ENCODE data around the gene PDE3A.

Gene PDE3A

DNA sequence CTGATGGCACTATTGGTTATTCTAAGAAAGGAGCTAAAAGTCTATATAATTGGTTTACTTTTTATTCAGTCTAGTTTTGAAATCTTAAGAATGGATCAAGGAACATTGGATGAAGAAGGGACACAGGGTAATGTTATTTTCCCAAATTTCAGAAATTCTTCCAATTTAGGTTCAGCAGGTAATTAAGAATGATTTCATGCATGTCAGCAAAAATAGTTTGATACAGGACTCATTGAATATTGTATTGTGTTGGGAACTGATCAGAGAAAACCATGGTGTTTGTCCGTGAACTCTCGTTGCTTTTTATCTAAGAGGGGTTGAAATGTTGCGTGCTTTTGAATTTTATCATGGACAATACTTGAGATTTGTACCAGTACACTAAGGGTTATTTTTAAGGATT, 58.6 kb downstream of the PDE3A start:
- DNase-seq, result no peak

DNA sequence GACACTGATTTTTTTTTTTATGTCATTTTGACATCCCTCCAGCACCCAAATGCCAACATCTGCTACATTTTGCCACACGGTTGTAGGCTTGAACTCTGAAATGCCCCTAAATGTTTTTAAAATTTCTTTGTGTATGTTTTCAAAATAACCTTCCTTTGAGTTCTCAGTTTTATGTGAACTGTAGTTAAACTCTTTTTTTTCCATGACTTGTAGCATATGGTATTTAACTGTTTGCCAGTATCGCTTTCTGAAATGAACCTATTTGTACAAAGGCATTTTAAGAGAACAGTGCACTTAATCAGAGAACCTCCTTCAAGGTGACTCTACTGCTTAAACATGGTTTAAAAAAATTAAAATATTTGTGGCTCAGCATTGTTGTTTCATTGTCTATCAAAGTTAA, 61.5 kb downstream of the PDE3A start:
- no peak for DNase-seq

DNA sequence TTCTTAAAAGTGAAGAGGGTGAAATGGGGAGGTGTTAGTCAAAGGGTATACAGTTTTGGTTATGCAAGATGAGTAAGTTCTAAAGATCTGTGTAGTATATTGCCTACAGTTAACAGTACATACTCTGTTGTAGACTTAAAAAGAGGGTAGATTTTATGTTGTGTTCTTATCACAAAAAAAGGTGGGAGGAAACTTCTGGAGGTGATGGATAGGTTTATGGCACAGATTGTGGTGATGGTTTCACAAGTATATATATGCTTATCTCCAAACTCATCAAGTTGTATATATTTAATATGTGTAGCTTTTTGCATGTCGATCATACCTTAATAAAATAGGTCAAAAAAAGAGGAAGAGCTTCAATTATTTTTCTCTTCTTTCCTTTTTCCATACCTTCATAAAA, 64.0 kb downstream of the PDE3A start:
- no peak for DNase-seq

DNA sequence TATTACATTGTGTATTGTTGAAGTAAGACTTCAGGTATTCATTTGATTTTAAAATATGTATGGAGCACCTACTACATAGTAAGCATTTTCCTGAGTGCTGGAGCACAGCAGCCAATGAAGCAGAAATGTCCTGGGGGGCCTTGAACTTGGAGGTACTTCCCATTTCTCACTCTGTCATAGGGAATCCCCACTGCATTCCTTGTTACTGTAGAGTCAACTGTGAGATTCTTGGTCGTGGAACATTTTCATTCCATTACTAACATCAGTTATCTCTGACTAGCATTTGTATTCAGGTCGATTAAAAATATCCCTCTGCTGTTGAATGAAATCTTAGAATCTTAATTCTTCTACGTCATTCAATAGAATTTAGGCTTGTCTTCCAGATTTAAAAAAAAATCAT, 66.7 kb downstream of the PDE3A start:
- DNase-seq, result no peak

DNA sequence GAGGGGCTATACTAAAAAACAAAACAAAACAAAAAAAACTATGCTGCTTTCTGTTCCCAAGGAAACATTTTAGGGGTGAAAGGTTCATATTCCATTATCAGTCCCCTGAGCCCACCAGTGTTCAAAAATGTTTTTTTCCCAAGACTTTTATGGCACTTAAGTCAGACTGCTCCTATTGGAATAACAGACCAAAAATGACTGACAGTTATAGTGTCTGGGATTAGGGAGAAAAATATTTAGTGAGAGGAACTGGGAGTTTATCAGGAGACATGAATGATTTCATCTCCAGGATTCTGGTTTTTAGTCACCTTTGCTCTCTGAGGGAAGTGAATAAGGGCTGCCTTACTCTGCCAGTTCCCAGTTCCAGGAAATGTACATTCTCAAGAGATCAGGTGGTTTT, 68.0 kb downstream of the PDE3A start:
- no peak for DNase-seq

DNA sequence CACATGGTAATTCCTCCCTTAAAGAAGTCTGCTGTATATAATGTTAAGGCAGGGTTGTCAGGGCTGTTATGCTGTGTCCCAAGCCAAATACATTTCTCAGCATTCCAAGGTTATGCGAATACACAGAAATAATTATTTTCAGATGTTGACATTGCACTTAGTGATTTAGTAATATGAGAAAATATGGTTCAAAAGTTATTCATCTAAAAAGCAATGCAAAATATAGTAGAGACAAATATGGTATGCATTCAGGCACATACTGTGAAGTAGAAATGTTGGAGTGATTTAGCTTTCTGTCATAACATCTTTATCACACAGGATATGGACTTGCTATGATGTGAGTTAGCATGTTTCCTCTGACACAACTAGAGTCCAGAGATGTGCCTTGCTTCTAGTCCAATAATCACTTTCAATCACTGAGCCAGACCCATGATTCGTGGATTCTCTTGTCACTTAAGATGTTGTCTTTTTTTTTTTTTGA, 70.0 kb downstream of the PDE3A start:
- DNase-seq, result no peak

DNA sequence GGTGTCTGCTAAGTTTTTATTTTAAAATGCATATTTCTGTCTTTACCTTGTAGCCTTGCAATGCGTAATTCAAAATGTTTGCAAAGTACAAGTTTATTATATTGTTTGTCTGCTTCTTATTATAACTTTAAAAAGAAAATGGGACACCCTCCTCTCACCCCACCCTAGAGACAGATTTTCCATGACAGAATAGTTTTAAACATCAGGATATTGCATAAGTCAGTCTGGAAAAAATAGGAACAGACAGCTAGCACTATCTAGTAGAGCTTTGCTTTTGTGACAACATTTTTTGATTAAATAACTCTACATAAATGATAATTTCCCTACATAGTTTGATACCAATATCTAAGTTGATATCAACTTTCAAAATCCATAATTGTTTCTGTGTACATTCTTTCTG, 71.3 kb downstream of the PDE3A start:
- no peak for DNase-seq

DNA sequence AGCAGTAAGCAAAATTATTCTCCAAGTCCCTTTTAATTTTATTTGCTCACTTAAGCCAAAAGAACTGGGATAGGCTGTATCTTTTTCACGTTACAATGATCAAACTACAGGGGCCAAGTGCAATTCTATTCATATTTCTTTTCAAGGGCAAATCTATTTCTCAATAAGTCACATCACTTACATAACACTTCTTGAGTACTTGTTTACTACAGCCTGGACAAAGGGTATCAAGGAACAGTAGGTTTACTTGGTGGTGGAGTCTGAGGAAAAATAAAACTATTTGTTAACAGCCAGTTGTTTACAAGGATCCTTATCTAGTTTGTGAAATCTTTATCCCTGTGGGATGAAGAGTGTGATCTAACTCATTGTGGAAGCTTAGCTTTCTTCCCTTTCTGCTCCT, 72.1 kb downstream of the PDE3A start:
- no peak for DNase-seq

DNA sequence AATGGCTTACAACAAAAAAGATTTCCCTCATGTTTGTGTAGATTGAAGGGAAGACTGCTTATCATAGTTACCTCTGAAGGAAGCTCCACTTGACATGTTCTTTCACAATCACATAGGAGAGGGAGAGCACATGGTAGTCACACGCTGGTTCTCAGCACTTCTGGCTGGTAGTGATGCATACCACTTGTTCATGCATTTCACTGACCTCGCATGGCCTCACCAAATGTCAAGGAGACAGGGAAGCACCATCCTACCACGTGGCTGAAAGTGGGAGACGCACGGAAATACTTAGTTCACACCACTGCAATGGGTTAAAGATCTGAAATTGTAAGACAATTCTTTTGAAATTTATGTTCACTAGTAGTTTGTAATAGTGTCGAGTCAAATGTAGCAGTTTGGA, 74.0 kb downstream of the PDE3A start:
- DNase-seq, result no peak

DNA sequence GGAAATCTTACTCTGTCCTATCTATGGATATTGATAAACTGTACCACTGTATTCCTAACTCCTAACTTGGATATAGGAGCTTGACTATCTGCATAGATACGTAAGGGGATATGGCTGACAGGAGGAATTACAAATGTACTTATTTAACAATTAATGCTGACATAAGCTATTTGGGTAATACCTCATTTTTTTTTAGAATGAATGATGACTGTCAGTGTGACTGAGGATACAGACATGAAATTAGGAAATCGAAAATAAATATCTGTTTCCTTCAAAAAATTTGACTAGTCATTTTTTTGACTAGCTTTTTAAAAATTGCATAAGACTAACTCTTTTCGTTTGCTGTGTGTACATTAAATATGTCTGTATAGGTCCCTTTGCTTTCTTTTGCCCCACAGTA, 74.9 kb downstream of the PDE3A start:
- DNase-seq, result no peak

DNA sequence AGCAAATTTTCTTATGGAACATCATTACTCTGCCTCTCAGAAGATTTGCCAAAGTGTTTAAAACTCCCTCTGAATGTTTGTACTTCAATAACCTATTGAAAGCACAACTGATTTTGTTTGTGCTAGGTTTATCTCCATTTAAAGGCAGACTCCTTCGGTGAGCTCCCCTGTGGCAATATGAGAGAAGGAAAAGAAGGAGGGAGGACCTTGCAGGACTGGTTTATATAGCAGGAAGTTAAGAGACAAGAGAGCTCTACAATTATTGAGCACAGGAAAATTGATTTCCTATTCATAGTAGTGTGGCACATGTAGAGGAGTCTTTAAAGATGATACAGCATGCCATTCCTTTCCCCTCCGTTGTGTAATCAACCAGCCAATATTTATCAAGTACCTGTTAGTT, 75.5 kb downstream of the PDE3A start:
- DNase-seq, result no peak

DNA sequence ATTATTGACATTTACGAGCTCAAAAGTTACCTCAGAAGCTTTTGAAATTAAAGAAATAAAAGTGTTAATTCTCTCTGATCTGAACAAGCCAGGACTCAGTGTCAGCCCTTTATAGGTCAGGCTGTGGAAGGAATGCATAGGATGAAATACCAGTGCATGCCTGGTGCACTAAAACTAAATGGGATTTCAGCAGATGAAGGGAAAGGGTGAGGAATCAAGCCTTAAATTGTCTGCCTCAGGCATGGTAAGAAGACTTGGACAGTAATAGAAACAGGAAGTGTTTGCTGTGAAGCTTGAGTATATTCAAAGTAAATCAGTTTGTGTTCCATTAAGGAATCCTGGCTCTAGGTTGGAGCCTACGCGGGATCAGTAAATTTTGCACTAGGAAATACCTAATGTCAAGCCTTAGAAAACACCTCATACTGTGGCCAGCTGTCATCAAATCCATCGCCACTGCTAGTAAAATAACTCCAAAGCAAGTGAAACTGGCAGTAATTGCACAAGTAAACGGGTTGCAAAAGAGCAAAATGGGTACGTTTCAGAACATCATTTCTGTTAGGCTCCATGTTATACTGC, 76.3 kb downstream of the PDE3A start:
- no peak for DNase-seq

DNA sequence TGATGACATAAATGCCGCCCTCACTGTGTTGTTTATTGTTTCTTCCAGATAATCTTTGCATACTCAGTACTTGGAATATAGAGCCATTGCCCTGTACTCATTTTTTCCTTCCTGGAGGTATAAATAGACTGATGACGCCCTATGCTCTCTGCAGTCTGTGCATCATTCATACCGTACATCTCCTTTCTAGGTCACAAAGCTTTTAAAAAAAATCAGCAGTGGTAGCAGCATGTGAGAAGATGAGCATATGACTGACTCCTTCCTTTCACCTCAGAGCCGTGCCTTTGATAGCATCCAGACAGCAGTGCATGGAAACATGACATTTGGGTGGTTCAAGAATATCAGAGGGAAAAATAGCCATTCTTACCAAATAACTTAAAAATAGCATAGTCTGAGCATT, 77.3 kb downstream of the PDE3A start:
- DNase-seq, result no peak

DNA sequence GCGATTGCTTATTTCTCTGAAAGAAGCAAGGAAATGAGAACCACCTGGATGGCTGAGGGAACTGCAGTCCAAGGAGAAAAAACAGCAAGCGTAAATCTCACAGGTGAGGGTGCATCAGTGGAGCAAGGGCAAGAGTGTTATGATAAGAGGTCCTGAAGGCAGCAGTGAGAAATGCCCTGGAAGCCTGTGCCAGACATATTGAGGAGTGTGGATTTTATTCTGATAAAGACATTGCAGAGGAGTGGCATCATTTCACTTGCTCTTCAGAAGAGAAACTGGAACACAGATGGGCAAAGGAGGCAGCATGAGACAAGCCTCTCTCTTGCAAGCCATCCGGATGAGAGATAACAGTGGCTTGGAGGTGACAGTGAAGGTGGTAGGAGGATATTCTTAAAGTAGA, 78.5 kb downstream of the PDE3A start:
- DNase-seq, result no peak

DNA sequence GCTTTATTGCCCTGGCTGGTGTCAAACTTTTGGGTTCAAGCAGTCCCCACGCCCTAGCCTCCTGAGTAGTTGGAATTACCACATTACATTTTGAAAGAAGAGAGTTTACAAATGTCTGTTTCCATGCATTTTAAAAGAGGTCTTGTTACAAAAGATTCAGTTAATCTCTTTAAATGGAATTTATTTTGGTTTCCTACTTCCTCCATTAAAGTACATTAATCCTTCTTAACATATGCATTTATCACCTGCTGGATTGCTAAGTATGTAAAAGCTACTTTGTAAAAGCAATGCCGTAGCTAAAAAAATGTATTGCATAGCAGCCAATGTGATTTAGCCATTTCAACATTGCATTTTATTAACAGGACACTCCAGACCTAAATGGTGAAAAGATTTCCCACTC, 80.4 kb downstream of the PDE3A start:
- DNase-seq, result no peak

DNA sequence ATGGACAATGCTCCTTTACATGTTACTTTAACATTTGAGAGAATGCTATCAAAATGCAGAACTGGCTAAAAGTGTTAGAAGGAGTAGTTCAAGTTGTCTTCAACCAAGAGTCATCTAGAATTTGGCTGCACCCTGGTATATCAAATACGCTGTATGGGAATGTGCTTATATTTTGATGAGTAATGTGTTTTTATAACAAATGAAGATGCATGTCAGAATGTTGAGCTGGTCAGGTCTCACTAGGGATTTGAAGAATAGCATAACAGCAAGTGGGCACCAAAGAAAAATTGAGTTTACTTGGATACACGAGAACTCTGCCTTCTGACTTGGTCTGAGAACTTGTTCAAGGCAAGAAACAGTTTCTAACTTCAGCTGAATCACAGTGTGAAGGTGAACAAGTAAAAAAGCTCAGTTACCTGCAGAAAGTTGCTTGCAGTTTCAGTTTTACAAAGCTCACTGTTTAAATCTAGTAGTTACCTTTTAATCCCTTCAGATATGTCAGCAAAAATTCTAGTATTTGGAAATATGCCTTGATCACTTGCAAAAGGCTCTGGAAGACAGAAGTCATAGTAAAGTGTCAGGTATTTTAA, 82.3 kb downstream of the PDE3A start:
- no peak for DNase-seq

DNA sequence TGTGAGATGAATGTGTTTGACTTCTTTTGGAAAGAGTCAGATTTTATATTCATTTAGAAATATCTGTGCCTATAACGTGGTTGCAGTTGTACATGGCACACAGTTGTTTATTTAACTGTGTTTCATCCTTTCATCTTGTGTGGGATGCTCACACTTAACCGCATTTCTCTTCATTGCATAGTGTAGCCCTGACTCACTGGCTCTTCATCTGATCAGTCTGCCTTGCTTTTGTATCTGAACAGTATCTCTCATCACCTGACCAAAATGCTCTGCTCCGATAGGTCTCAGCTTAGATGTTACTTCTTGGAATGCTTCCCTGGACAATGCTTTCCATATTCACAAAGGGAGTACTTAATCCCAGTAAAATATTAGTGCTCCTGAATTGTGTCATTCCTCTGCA, 83.4 kb downstream of the PDE3A start:
- DNase-seq, result no peak

DNA sequence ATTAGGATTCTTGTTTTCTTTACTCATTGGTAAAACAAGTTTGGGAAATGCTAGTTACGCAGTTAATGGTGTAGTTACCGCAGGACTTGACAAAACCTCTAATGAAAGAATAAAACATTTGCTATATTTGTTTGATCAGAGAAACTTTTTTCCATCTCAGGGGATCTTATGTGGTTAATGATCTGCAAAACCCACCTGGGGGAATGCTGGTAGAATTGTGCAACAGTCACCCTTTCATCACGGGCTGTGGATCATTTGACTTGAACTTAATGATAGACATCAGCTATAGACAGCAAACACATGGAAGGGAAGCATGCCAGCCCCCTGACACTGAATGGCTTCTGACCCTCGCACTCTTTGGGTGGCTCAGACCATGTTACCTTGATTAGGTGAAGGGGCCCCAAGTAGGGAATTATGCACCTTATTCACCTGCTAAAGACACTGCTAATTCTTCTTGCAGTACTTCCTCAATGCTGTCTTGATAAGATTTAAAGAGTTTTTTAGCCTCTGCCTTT, 84.2 kb downstream of the PDE3A start:
- DNase-seq, result no peak

DNA sequence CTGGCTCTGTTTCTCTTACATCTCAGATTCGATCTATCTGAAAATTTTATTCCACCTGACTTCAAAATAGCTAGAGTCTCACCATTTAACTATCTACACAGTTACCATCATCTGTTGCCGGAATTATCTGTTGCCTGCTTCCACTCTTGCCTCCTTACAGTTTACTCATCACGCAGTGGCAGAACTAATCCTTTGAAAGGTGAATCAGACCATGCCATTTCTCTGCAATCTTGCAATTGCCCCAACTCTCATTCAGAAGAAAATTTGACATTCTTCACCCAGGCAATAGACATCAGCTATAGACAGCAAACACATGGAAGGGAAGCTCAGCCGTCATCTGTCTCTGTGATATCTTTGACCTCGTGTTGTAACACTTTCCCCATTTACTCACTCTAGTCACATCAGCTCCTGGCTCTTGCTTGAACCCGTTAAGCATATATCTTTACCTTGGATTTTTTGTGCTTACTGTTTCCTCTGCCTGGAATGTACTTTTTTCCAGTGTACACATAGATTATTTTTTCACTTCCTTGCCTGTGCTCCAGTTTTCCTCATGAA, 85.5 kb downstream of the PDE3A start:
- no peak for DNase-seq

DNA sequence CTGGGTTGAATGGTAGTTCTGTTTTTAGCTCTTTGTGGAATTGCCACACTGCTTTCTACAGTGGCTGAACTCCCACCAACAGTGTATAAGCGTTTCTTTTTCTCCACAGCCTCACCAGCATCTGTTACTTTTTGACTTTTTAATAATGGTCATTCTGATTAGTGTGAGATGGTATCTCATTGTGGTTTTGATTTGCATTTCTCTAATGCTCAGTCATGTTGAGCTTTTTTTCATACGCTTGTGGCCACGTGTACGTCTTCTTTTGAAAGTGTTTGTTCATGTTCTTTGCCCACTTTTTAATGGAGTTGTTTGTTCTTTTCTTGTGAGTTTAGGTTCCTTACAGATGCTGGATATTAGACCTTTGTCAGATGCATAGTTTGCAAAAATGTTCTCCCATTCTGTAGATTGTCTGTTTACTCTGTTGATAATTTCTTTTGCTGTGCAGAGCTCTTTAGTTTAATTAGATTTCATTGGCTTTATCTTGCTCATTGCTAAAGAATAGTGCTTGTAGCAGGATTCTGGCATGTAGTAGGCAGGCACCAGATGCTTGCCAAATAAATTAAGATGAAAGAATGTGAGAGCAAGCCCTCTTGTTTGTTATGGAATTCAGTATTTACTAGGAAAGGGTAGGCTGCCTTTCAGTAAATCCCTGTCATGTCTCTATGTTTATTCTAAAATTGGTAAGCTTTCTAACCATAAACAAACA, 86.8 kb downstream of the PDE3A start:
- DNase-seq, result no peak

DNA sequence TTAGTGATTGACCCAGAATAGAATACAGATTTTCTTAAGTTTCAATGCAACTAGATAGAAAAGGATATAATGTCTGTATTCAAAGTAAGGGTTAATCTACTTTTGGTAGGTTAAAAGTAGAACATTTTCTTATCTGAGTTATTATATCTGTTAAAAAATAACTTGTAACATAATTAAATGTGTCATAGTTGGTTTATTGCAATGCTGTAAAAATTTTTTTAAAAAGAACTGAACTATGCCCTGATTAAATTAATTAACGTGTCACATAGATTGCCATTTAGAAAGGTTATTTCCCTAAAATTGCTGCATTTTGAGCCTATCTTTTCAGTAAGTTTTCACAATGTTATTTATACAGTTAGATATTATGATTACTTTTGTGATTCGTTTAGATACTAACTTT, 89.2 kb downstream of the PDE3A start:
- no peak for DNase-seq

DNA sequence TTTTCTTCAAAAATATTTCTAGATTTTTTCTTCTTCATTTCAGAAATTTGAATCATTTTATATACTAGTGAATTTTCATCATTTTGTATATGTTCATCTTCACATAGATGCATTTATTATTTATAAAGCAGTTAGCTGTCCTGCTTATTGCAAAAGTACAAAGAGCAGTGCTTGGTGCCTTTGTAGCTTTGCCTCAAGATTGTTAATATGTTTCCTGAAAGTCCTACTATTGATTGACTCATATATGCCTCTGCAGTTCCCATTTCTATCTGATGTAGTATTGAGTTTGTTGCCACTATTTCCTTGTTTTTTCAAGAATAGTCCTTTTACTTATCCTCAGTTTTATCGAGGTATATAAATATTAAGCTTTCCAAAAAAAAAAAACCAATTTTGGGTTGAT, 89.7 kb downstream of the PDE3A start:
- no peak for DNase-seq

DNA sequence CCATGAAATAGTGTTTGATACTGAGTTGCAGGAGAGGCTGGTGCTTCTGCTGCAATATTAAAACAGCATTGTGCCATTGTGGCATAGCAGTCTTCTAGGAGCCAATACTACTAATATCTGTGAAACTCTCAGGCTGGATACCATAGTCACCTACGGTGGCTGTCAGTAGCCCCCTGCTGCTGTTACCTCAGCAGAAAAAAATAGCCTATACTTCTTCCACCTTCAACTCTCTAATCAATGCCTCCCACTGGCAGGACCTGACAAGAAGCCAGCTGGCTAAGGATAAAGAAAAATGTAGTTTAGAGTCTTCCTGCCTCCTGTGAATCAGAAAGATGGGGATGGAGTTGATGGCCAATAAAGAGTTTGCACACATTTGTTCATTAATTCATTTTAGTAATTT, 91.6 kb downstream of the PDE3A start:
- no peak for DNase-seq

DNA sequence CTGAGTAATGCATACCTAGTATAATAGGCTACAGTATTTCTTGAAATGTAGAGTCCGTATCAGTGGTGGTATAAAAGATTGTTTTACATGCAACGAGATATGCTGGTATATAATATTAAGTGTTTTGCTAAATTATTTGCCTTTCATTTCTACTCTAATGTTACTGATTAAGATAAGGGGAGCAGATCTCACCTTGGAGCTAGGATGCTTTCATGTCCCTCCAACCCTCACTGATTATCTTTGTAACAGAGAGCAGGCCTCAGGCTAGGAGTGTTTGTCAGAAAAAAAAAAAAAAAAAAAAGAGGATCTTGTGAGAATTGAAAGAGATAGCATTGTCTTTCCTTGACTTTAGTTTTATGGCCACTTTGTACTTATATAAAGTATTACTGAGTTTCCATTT, 92.6 kb downstream of the PDE3A start:
- DNase-seq, result no peak

All from NCI-H187 (cell line).